GM18861 (cell line): ENCODE data around the gene FPGT.
A peak's percentile ranks its signal among the peaks of the same experiment; 100 is the strongest.
"Not testable (repeated sequence)": the region's sequence is repeated elsewhere in the genome, so short reads cannot be mapped to it uniquely, and the experiment has no call there.

ENCODE experiments used
- ATAC-seq: cut with Tn5 transposase; IDR thresholded peaks from one replicate; pipeline ENCODE4 v1.9.1; 2021; ENCODE audit not compliant: unreplicated experiment

The FPGT gene

DNA sequence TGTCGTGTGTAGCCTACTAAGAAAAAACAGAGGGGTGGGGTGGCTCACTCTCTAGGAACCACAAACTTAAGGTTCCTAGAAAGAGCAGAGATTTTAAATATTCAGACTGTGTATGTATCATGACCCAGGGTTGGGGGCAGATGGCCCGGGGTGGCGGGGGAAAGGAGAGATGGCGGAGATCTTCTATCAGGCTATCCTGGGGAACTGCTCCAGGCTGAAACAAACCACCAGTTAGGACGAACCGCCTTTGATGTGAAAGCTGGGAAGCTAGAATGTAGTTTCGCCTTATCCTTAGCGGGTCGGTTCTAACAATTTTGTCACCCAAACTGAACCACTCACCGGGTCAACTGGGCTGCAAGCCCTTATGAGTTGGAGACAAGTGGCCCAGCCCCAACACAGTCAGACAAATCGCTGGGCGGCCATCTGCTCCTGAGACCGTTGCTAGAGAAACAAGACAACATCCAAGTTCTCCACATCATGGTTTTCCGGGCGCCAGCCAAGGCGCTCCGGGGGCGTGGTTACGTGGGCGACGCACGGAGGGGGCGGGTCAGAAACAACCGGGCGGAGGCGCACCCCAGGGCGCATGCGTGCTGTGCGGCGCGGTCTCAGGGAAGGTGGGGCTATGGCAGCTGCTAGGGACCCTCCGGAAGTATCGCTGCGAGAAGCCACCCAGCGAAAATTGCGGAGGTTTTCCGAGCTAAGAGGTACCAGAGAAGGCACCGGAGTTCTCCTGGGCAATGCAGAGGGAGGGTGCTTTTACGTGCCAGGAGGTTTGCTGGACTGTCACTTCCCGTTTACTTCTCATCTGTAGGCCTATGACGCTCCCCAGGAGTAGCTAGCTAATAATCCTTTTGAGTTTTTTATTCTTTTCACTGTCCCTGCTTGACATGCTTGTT, at the start of gene FPGT, which contains the start of gene LRRIQ3:
Gene FPGT, plus strand, starts transcription at position 586 of the 896 bp plus-strand sequence. Its CDS starts 37 bp downstream, at position 623.
Gene LRRIQ3, minus strand, starts transcription at position 520 of the 896 bp plus-strand sequence. CDS start 14,492 bp downstream, outside the sequence.
- peak; percentile 93 for ATAC-seq

DNA sequence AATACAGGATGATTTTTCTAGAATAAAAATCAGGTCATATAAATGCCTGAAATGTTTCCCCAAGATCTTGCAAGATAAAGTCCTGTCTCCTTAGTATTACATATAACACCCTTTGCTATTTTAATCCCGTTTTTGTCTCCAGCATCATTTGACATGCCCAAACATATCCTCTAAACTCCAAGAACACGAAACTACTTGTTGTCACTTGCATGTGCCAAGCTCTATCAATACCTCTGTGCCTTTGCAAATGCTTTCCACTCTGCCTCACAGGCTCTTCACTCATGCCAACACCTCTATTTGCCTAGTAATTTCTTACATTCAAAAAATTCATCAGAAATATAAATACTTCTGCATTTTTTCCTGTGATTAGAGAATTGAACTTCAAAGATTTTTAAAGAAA, 38.0 kb upstream of the FPGT start:
- ATAC-seq: no peak

DNA sequence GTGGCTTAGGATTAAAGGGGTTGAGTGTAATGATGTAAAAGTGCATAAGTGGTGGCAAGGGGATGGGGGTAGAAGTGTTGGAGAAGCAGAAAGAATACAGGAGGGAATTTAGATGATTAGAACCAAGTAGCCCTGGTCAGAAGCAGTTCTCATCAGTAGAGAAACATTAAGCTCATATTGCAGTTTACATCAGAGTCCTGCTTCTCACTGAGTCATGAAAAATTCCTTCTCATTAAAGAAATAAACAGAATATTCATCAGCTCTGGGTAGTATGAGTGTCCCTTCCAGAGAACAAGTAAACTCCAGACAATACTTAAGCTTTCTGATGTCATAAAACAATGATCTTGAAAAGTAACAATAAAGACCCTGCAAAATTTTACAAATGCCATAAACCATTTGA, 36.5 kb upstream of the FPGT start:
- ATAC-seq: no peak

DNA sequence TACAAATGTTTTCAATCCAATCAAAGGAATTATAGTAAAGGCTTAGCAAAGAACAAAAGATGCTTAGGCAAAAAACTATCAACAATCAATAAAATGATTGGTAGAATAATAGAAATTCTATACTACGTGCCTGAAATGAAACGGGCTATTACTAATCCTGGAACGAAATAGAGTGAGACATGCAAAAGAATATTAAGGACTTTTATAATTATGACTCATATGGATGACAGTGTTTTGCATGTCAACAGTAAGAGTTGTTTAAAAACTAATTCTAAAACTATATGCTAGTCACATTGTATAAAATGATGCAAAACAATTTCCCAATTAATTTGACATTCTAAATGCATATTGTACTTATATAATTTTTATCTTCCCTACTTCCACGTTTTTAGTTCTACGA, 35.7 kb upstream of the FPGT start:
- ATAC-seq: no peak

DNA sequence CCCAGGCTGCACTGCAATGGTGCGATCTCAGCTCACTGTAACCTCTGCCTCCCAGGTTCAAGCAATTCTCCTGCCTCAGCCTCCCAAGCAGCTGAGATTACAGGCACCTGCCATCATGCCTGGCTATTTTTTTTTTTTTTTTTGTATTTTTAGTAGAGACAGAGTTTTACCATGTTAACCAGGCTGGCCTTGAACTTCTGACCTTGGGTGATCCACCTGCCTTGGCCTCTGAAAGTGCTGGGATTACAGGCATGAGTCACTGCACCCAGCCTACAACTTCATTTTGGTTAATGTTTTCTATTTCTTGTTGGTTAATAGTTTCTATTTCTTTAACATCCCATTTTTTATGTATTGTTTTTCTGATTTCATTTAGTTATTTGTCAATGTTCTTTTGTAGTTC, 23.6 kb upstream of the FPGT start:
- ATAC-seq: not testable (repeated sequence)

DNA sequence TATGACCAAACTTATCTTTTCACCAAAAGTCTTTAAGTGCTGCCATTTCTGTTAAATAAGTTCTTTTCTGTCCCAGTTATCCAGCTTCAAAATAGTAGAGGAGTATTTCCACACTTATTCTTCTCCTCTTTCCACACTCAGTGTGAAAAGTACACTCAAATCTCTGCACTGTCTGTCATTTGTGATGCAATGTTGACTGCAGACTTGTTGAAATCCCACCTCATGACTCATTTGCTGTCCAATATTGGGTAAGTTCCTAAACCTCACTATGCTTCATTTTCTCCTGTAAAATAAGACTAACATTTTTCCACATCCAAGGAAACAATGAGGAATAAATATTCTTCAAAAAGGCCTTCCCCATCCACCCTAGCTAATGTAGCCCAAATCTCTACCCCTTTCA, 17.6 kb upstream of the FPGT start:
- no peak for ATAC-seq

DNA sequence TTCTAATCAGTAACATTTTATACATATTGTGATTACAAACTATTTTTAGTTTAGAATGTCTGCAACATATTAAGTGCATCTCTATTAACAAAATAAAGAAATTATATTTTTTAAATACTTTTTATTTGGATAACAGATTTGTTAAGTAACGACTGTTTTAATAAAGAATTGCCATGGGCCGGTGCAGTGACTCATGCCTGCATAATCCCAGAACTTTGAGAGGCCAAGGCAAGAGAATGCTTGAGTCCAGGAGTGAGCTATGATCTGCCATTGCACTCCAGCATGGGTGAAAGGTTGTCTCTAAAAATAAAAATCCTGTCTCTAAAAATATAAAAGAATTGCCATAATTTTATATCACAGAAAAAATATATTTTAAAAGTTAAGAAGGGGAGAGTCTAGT, 4.1 kb upstream of the FPGT start:
- no peak for ATAC-seq

DNA sequence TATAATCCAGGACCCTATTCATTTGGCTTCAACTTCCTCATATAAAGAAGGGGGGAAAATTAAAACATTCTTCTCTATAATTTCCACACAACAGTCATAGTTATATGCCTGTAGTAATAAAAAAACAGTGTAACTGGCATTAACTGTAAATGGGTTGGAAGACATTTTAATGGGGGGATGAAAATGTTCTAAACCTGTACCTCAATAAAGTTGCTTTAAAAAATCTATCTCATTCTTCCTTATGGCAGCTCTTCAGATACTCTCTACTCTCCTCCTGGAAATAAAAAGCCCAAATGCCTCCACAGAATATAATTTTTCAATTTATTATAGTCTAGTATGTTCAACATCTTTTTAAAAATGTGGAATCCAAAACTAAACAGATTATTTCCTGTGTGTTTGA, 2.7 kb upstream of the FPGT start:
- ATAC-seq: no peak

DNA sequence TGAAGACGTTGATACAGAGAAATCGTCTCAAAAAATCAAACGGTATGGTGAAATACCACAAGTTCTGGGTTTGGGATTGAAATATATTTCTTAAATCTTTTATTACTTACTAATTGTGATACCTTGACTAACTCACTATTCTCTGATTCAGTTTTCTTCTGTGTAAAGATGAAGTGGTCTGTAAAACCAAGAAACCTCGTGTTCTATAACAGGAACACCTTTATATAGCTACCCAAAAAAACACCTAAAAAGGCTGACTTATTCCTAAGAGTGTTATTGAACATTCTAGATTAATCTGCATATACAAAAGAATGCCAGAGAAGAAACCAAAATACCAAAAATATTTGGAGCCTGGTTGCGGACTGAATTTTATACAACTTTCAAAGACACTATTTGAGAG, 787 bp upstream of the FPGT start:
- no peak for ATAC-seq

DNA sequence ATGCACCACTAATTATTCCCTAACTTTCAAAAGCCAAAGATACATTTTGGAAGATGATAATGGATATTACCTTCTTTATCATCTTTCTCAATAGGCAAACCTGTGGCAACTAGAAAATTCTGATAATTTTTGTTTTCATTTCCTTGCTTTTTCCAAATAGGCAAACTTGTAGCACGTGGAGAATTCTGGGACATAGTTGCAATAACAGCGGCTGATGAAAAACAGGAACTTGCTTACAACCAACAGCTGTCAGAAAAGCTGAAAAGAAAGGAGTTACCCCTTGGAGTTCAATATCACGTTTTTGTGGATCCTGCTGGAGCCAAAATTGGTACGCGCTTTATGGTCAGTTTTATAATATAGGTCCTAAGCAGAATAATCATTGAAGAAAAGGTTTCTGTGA, 1.5 kb downstream of the FPGT start:
- no peak for ATAC-seq

DNA sequence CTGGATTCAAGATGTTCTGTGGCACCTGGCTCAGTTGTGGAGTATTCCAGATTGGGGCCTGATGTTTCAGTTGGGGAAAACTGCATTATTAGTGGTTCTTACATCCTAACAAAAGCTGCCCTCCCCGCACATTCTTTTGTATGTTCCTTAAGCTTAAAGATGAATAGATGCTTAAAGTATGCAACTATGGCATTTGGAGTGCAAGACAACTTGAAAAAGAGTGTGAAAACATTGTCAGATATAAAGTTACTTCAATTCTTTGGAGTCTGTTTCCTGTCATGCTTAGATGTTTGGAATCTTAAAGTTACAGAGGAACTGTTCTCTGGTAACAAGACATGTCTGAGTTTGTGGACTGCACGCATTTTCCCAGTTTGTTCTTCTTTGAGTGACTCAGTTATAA, 7.2 kb downstream of the FPGT start:
- no peak for ATAC-seq

DNA sequence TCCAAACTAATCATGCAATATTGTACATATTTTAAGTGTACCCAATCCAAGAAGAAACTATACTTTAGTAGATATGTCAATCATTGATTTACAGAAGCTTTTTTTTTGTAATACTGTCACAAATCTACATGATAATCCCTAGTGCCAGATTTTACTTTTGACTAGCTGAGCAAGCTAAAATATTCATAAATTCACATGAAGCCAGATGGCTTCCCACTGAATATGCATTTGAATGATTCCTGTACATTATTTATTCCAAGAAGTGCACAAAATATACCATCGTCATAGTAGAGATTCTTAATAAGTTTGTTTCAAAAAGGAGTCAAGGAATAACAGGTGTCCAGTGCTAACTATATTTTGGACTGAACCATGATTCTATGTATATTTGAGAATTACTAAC, 17.2 kb downstream of the FPGT start:
- no peak for ATAC-seq

DNA sequence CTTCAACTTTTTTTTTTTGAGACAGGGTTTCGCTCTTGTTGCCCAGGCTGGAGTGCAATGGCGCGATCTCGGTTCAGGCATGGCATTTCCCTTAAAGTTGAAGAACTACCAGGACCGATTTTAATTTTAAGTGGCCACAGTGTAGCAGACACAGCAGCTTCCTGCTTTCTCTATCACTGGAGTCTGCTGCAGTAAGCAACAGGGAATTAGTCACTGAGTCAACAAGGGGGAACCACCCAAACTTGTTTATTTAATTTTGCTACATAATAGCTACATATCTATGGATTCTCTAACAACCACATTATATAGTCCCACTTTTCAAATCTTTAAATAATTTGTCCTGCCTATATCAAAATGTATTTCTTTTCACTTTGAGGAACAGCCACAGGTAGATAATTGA, 24.7 kb downstream of the FPGT start:
- ATAC-seq: no peak

DNA sequence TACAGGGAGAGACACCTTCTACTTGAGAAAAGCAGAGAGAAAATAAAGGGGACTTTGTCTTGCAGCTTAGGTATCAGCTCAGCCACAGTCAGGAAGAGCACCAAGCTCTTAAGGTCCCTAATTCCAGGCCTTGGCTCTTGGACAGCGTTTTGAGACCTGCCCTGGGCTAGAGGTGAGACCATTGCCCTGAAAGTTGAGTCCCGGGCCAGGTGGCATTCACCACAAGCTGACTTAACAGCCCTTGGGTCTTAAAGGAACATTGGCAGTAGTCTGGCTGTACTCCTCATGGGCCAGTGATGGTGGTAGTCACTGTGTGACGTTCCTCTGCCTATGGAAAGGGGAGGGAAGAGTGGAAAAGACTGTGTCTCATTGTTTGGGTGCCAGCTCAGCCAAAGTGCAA, 25.4 kb downstream of the FPGT start:
- no peak for ATAC-seq

DNA sequence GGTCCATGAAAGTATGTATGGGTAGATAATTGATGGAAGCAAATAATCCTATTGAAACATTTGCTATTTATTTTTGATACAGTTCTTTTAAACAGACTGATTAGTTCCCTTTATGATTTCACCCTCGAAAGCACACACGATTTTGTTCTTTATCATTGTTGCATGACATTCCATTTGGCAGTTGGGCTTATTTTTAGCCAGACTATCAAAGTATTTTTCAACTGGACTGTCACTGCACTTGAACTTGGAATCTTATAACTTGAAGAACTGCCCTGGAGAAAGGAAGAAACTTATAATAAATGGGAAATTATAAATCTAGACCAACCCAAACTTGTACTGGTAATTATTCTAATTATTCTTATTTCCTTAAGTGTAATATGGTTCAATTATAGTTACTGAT, 37.1 kb downstream of the FPGT start, which contains the start of gene TNNI3K:
Gene TNNI3K, plus strand, starts transcription at position 235 of the 400 bp plus-strand sequence. Its CDS starts 65 bp downstream, at position 300.
- ATAC-seq: no peak

DNA sequence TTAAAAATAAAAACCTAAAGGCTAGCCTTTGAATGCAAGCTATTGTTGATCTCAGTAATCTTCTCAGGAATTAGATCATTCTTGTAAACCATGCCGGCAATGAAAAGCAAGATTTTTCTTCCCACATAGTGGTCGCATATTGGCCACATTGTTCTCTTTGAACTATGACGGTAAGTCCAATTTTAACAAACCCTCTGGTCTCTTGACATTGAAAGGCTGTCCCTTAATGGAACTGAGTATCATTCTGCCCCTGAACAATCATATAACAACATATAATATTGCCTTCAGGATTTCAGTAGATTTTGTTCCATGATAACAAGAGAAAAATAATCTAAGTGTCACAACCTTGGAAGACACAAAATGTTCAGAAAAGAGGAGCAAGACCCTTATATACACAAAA, 38.4 kb downstream of the FPGT start:
- no peak for ATAC-seq

DNA sequence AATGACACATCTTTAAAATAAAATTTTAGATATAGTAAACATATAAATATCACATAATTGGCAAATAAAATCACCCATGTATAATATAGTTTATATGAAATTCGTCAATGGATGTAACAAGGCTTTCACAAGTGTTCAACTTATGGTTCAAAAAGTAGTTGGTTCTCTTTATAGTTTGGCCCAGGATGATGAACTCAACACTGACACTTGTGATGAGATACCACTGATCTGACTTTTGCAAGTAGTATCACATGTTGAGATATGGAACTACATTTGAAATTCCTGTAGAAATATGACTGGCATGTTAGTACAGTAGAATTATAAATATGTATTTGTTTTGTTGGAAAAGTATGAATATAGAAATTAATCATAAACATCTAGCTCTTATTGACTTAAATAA, 39.0 kb downstream of the FPGT start:
- no peak for ATAC-seq

DNA sequence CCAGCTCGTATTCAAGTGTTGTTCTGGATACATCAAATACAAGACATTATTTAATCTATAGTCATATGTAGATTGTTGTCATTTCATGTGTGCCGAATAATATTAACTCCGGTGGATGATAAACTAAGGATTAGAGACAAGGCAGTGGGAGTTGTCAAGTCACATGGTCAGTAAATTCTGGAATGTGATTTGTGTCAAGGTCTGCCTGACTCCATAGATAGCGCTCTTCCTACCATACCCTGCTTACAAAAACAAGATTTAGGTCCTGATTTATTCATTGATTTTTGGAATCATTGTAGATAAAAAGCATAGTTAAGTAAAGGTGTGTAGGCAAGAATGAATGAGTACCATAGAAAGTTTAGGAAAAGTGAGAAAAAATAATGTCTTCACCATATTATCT, 39.7 kb downstream of the FPGT start:
- no peak for ATAC-seq

DNA sequence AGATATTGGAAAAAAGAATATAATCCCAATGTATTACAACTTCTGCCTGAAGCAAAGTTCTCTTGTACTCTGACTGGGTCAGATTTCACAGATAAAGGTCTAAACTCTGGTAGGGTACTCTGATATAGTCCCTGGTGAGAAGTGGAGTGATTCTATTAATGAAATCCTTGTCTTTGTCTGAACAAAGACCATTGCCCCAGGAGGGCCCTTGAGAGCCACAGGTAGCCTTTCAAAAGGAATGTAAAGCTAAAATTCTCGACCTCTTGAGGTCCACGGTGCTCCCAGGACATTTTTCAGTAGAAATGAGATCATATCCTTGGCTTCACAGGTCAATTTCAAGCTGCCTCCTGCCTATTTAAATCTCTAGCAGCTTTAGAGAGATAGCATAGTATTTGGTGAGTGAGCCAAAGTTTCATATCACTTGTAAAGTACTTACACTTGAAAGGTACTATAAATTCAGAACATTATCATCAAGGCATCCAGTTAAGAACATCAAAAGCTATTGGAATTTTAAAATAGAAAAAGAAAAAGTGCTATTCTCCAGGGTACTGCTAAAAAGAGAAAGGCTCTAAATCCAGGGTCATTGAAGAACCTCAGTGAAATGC, 47.2 kb downstream of the FPGT start:
- no peak for ATAC-seq

DNA sequence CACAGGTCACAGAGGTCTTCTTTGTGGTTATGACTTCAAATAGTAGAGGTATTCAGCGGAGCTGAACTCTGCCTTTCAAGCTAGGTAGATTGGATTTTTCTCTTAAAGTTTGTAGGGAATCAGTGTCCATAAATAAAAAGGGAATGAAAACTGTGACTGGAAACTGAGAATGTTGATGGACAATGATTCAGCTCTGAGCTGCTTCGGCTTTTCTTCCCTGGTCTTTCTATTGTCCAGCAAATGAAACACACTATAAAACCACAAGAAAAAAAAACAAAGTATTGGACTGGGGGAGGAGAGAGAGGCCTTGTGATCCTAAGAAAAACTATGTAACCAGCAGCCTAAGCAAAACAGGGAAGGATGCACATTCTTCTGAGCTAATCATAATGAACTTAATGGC, 48.3 kb downstream of the FPGT start:
- no peak for ATAC-seq

DNA sequence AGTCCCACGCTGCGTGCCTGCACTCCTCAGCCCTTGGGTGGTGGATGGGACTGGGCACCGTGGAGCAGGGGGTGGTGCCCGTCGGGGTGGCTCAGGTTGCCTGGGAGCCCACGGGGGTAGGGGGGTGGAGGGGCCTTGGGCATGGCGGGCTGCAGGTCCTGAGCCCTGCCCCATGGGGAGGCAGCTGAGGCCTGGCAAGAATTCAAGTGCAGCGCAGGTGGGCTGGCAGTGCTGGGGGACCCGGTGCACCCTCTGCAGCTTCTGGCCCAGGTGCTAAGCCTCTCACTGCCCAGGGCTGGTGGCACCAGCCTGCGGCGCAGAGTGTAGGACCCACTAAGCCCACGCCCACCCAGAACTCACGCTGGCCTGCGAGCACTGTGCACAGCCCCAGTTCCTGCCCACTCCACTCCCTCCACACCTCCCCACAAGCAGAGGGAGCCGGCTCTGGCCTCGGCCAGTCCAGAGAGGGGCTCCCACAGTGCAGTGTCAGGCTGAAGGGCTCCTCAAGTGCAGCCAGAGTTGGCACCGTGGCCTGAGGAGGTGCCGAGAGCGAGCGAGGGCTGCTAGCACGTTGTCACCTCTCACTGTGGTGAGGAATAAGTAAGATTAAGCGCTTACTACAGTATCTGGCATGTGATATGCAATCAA, 50.0 kb downstream of the FPGT start:
- no peak for ATAC-seq
